Measurements from ENCODE around the gene COX6A1. TPM values are rescaled to one million over a fixed set of nuclear protein-coding genes. Genes with fewer than 3 reads are reported as not detected.

Gene COX6A1
- total and polyA plus RNA-seq, 2 of the 13 experiments (the other 11 are each of a cell fraction or from before 2014, with no cell fraction given) = 542 to 673 TPM

GRCh38 chr12:120417917-120418580, 19.9 kb upstream of the COX6A1 start:
- Histone ChIP-seq H3K4me1 (ENCODE audit: insufficient read depth, low read length) (peaks cover 13% of the 10 kb centered on the region), H3K9me3 (ENCODE audit: low read length) (no peaks in the 10 kb centered on the region), H3K4me3 (replicated peaks in 1 of 3; ENCODE audit: insufficient read depth in 1 of 3, low read depth in 2 of 3, low read length in 3 of 3) (no peak overlapping the region), H2AFZ (ENCODE audit: low read length) (no peak overlapping the region), H3K36me3 (replicated peaks in 1 of 2; ENCODE audit: control insufficient read depth in 1 of 2, insufficient read depth in 2 of 2, low read length in 2 of 2) (no peaks in the 10 kb centered on the region), H3K9ac (ENCODE audit: insufficient read depth, low read depth, low read length) (no peak overlapping the region), H3K27me3 (ENCODE audit: control insufficient read depth in 1 of 2, insufficient read depth in 2 of 2, low read length in 2 of 2) (no peaks in the 10 kb centered on the region; a peak in 1 of 5 replicates), H3K4me2 (ENCODE audit: low read depth, low read length) (no peak overlapping the region), H3K27ac (ENCODE audit: extremely low read length, insufficient read depth, low read length) (no peak overlapping the region), H4K20me1 (ENCODE audit: insufficient read depth, low read length) (no peaks in the 10 kb centered on the region), H3K79me2 (ENCODE audit: insufficient read depth, low read length) (no peaks in the 10 kb centered on the region)
- ChIA-PET CTCF (ENCODE audit: low intra/inter-chr PET ratio, low total read pairs) (no interaction called here), POLR2A (no interaction called here)
- intact Hi-C loops (cut with micrococcal nuclease; ENCODE audit: unreplicated experiment) (no loop called here), in situ Hi-C loops (cut with HindIII; ENCODE audit: extremely low pct_ligation_motif_present, low pct_unique_long_range_greater_than_20kb) (no loop called here)
- ATAC-seq (no peak), FAIRE-seq (no peak), DNase-seq (ENCODE audit: low spot score) (no peak)
- TF ChIP-seq ZNF678 (CRISPR knock-in tag; IDR thresholded peaks at IDR 0.05) (no peak), ZFY (CRISPR knock-in tag; IDR thresholded peaks at IDR 0.05) (no peak), ZNF841 (CRISPR knock-in tag; IDR thresholded peaks at IDR 0.05; ENCODE audit: borderline replicate concordance) (no peak), ZMYM2 (CRISPR knock-in tag; IDR thresholded peaks at IDR 0.05) (no peak), ZNF768 (CRISPR knock-in tag; IDR thresholded peaks at IDR 0.05) (peak; percentile 42; the same call in 1 of the 2 replicates)
- no TSS peak for BruUV-seq (replicated peaks)
- 69% methylated on average over 4 of the region's 4 CpGs for WGBS (ENCODE audit: low lambda C conversion rate)

DNA sequence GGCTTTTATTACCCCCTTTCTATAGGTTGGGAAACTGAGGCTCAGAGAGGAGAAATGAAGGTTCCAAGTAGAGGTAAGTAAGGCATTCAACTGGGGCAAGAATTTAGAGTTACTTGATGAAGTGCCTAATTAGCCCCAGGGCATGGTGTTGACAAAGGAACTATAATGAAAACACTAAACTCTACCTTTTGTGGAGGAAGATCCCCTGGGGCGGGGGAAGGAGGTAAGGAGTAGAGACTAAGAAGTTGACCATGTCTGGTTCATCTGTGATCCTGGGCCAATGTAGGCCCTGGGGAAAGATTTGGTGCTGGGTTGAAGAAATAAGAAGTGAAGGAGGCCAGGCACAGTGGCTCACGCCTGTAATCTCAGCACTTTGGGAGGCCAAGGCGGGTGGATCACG, 16.2 kb upstream of the COX6A1 start:
- BruUV-seq (replicated peaks) = no TSS peak
- POLR2A ChIA-PET = no interaction called here

More for the DNA sequence above, 16.2 kb upstream of the COX6A1 start:
- in situ Hi-C loops (cut with HindIII; ENCODE audit: extremely low pct_ligation_motif_present, low pct_unique_long_range_greater_than_20kb) (no loop called here), intact Hi-C loops (cut with micrococcal nuclease; ENCODE audit: unreplicated experiment) (no loop called here)
- Histone ChIP-seq H3K4me2 (ENCODE audit: low read depth, low read length) (no peak overlapping the region), H4K20me1 (ENCODE audit: insufficient read depth, low read length) (no peaks in the 10 kb centered on the region), H3K9ac (ENCODE audit: insufficient read depth, low read depth, low read length) (no peak overlapping the region), H3K27ac (ENCODE audit: extremely low read length, insufficient read depth, low read length) (no peak overlapping the region), H3K9me3 (ENCODE audit: low read length) (no peaks in the 10 kb centered on the region), H3K4me3 (replicated peaks in 1 of 3; ENCODE audit: insufficient read depth in 1 of 3, low read depth in 2 of 3, low read length in 3 of 3) (no peak overlapping the region), H3K79me2 (ENCODE audit: insufficient read depth, low read length) (no peaks in the 10 kb centered on the region), H3K27me3 (ENCODE audit: control insufficient read depth in 1 of 2, insufficient read depth in 2 of 2, low read length in 2 of 2) (no peaks in the 10 kb centered on the region; a peak in 1 of 5 replicates), H3K36me3 (replicated peaks in 1 of 2; ENCODE audit: control insufficient read depth in 1 of 2, insufficient read depth in 2 of 2, low read length in 2 of 2) (no peaks in the 10 kb centered on the region), H3K4me1 (ENCODE audit: insufficient read depth, low read length) (peaks cover 8% of the 10 kb centered on the region), H2AFZ (ENCODE audit: low read length) (no peak overlapping the region)
- CTCF ChIA-PET (ENCODE audit: low intra/inter-chr PET ratio, low total read pairs) = no interaction called here
- TF ChIP-seq, protein P1, sequence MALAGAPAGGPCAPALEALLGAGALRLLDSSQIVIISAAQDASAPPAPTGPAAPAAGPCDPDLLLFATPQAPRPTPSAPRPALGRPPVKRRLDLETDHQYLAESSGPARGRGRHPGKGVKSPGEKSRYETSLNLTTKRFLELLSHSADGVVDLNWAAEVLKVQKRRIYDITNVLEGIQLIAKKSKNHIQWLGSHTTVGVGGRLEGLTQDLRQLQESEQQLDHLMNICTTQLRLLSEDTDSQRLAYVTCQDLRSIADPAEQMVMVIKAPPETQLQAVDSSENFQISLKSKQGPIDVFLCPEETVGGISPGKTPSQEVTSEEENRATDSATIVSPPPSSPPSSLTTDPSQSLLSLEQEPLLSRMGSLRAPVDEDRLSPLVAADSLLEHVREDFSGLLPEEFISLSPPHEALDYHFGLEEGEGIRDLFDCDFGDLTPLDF (CRISPR knock-in tag; IDR thresholded peaks at IDR 0.05) = no peak
- TF ChIP-seq NCOR1 (IDR thresholded peaks at IDR 0.05; ENCODE audit: borderline replicate concordance, low read length) (no peak), SRSF9 (IDR thresholded peaks at IDR 0.05; ENCODE audit: borderline replicate concordance, insufficient read depth, low read depth, low read length, poor library complexity, severe bottlenecking) (no peak), ZNF639 (CRISPR knock-in tag; conservative IDR thresholded peaks at IDR 0.05) (no peak), STAT5B (CRISPR knock-in tag; IDR thresholded peaks at IDR 0.05) (no peak), ZNF570 (CRISPR knock-in tag; IDR thresholded peaks at IDR 0.05; ENCODE audit: borderline replicate concordance) (no peak), PRPF4 (IDR thresholded peaks at IDR 0.05; ENCODE audit: low read depth, low read length, poor library complexity, severe bottlenecking) (no peak), ZZZ3 (CRISPR knock-in tag; IDR thresholded peaks at IDR 0.05; ENCODE audit: borderline replicate concordance) (no peak), SALL1 (CRISPR knock-in tag; IDR thresholded peaks at IDR 0.05) (no peak)
- ATAC-seq (no peak), FAIRE-seq (no peak), DNase-seq (ENCODE audit: low spot score) (no peak)
- 78% methylated on average over 4 of the region's 4 CpGs for WGBS (ENCODE audit: low lambda C conversion rate)

Data from HepG2 (cell line).